Lower leg skin (tissue), 3 donors: ENCODE data around the gene PIEZO2.

ENCODE experiments used
- CTCF ChIP-seq, 3 donors: fragments of 450-650 bp; IDR thresholded peaks; one replicate each; pipeline ENCODE4 v1.5.1; 2016; ENCODE audit warnings: antibody characterized with exemption in 3 of 3, mild to moderate bottlenecking in 3 of 3, moderate library complexity in 2 of 3
- POLR2A ChIP-seq, 2 donors: fragments of 450-650 bp; IDR thresholded peaks; one replicate each; pipeline ENCODE4 v1.6.1; 2016 to 2017; ENCODE audit warnings: antibody characterized with exemption in 2 of 2, mild to moderate bottlenecking in 1 of 2, moderate library complexity in 1 of 2

- TF ChIP-seq CTCF (IDR thresholded peaks at IDR 0.05) (no peak), POLR2A (IDR thresholded peaks at IDR 0.05) (no peak)
Observed at GRCh38 chr18:10659594-10659993, 489.8 kb downstream of the PIEZO2 start.
